Neuron (in vitro differentiated cells): ENCODE data around the gene OTULIN.

Experiments used
- H2AFZ ChIP-seq: one replicate; pipeline ENCODE4 v1.6.1; 2013; ENCODE audit warnings: low read depth, mild to moderate bottlenecking, inconsistent platforms, low read length, moderate library complexity
- H3K27me3 ChIP-seq: one replicate; pipeline ENCODE4 v1.6.1; 2013; ENCODE audit warnings: low read length; ENCODE audit not compliant: insufficient read depth
- H3K36me3 ChIP-seq: one replicate; pipeline ENCODE4 v1.6.1; 2013; ENCODE audit warnings: low read length; ENCODE audit not compliant: insufficient read depth
- H3K4me1 ChIP-seq: one replicate; pipeline ENCODE4 v1.6.1; 2013; ENCODE audit warnings: low read length; ENCODE audit not compliant: insufficient read depth
- H3K4me3 ChIP-seq: 2 replicates; pipeline ENCODE4 v1.5.1; 2013; ENCODE audit warnings: mild to moderate bottlenecking, low read length, moderate library complexity
- H3K9me3 ChIP-seq: one replicate; pipeline ENCODE4 v1.6.1; 2013; ENCODE audit warnings: low read length

Gene OTULIN

GRCh38 chr5:14707811-14708390 lies 43.4 kb downstream of the OTULIN start:
- Histone ChIP-seq H3K4me1 (peaks cover 11% of the 10 kb centered on the region), H3K36me3 (peaks cover 54% of the 10 kb centered on the region), H3K4me3 (no peak overlapping the region), H3K27me3 (no peaks in the 10 kb centered on the region), H2AFZ (no peak overlapping the region), H3K9me3 (peaks cover 2% of the 10 kb centered on the region)

- peaks cover 11% of the 10 kb centered on the region for H3K4me1 ChIP-seq
- H2AFZ ChIP-seq, result no peak overlapping the region
- H3K27me3 ChIP-seq, result no peaks in the 10 kb centered on the region
- H3K36me3 ChIP-seq, result peaks cover 59% of the 10 kb centered on the region
- no peak overlapping the region for H3K4me3 ChIP-seq
- peaks cover 2% of the 10 kb centered on the region for H3K9me3 ChIP-seq
Observed at GRCh38 chr5:14708551-14708950, 44.0 kb downstream of the OTULIN start.

GRCh38 chr5:14710313-14710994 lies 45.9 kb downstream of the OTULIN start:
- H3K27me3 ChIP-seq, result no peaks in the 10 kb centered on the region
- H2AFZ ChIP-seq, result no peak overlapping the region
- H3K36me3 ChIP-seq, result peaks cover 59% of the 10 kb centered on the region

GRCh38 chr5:14712131-14712530 lies 47.6 kb downstream of the OTULIN start:
- H3K36me3 ChIP-seq, result peaks cover 57% of the 10 kb centered on the region

More at GRCh38 chr5:14710313-14710994, 45.9 kb downstream of the OTULIN start:
- H3K4me3 ChIP-seq, result no peak overlapping the region
- H3K4me1 ChIP-seq, result peaks cover 11% of the 10 kb centered on the region
- peaks cover 4% of the 10 kb centered on the region for H3K9me3 ChIP-seq

GRCh38 chr5:14712666-14713065 lies 48.1 kb downstream of the OTULIN start:
- H3K27me3 ChIP-seq, result no peaks in the 10 kb centered on the region
- H3K4me1 ChIP-seq, result peaks cover 11% of the 10 kb centered on the region

More at GRCh38 chr5:14712131-14712530, 47.6 kb downstream of the OTULIN start:
- H3K4me1 ChIP-seq, result peaks cover 11% of the 10 kb centered on the region
- H3K9me3 ChIP-seq, result peaks cover 6% of the 10 kb centered on the region
- no peaks in the 10 kb centered on the region for H3K27me3 ChIP-seq
- H2AFZ ChIP-seq, result no peak overlapping the region
- H3K4me3 ChIP-seq, result no peak overlapping the region

GRCh38 chr5:14713476-14714390 lies 49.2 kb downstream of the OTULIN start:
- peaks cover 48% of the 10 kb centered on the region for H3K36me3 ChIP-seq

More at GRCh38 chr5:14712666-14713065, 48.1 kb downstream of the OTULIN start:
- H3K4me3 ChIP-seq, result no peak overlapping the region
- peaks cover 6% of the 10 kb centered on the region for H3K9me3 ChIP-seq
- H3K36me3 ChIP-seq, result peaks cover 54% of the 10 kb centered on the region
- no peak overlapping the region for H2AFZ ChIP-seq

GRCh38 chr5:14714706-14715105 lies 50.2 kb downstream of the OTULIN start:
- H2AFZ ChIP-seq, result no peak overlapping the region
- peaks cover 4% of the 10 kb centered on the region for H3K4me1 ChIP-seq
- peaks cover 6% of the 10 kb centered on the region for H3K9me3 ChIP-seq
- H3K36me3 ChIP-seq, result peaks cover 48% of the 10 kb centered on the region
- H3K27me3 ChIP-seq, result no peaks in the 10 kb centered on the region
- H3K4me3 ChIP-seq, result no peak overlapping the region

More at GRCh38 chr5:14713476-14714390, 49.2 kb downstream of the OTULIN start:
- H3K4me1 ChIP-seq, result peaks cover 11% of the 10 kb centered on the region
- no peaks in the 10 kb centered on the region for H3K27me3 ChIP-seq
- peaks cover 6% of the 10 kb centered on the region for H3K9me3 ChIP-seq
- H2AFZ ChIP-seq, result no peak overlapping the region
- H3K4me3 ChIP-seq, result no peak overlapping the region

- Histone ChIP-seq H3K9me3 (peaks cover 6% of the 10 kb centered on the region), H2AFZ (no peak overlapping the region), H3K36me3 (peaks cover 43% of the 10 kb centered on the region), H3K4me1 (no peaks in the 10 kb centered on the region), H3K27me3 (no peaks in the 10 kb centered on the region), H3K4me3 (no peak overlapping the region)
Observed at GRCh38 chr5:14715481-14715880, 51.0 kb downstream of the OTULIN start.

- no peaks in the 10 kb centered on the region for H3K27me3 ChIP-seq
- no peaks in the 10 kb centered on the region for H3K4me1 ChIP-seq
- H3K4me3 ChIP-seq, result no peak overlapping the region
- H2AFZ ChIP-seq, result no peak overlapping the region
- H3K9me3 ChIP-seq, result peaks cover 4% of the 10 kb centered on the region
- H3K36me3 ChIP-seq, result peaks cover 28% of the 10 kb centered on the region
Observed at GRCh38 chr5:14716755-14717752, 52.5 kb downstream of the OTULIN start.

- Histone ChIP-seq H2AFZ (no peak overlapping the region), H3K4me3 (no peak overlapping the region), H3K27me3 (no peaks in the 10 kb centered on the region), H3K9me3 (peaks cover 4% of the 10 kb centered on the region), H3K36me3 (peaks cover 13% of the 10 kb centered on the region), H3K4me1 (no peaks in the 10 kb centered on the region)
Observed at GRCh38 chr5:14718778-14719177, 54.3 kb downstream of the OTULIN start.

- Histone ChIP-seq H3K9me3 (peaks cover 2% of the 10 kb centered on the region), H3K36me3 (peaks cover 7% of the 10 kb centered on the region), H3K4me1 (no peaks in the 10 kb centered on the region), H3K27me3 (no peaks in the 10 kb centered on the region), H3K4me3 (no peak overlapping the region), H2AFZ (no peak overlapping the region)
Observed at GRCh38 chr5:14720236-14720923, 55.9 kb downstream of the OTULIN start.
